ENCODE data around the gene HOXD4.

The HOXD4 gene

GRCh38 chr2:176188774-176189680 lies 37.7 kb downstream of the HOXD4 start:
- no peak for DNase-seq (ENCODE audit: low read depth)

GRCh38 chr2:176189681-176190641 lies 38.6 kb downstream of the HOXD4 start:
- no peak for DNase-seq (ENCODE audit: low read depth)

GRCh38 chr2:176192351-176192750 lies 41.0 kb downstream of the HOXD4 start:
- DNase-seq (ENCODE audit: low read depth): no peak

GRCh38 chr2:176193048-176193447 lies 41.7 kb downstream of the HOXD4 start:
- DNase-seq (ENCODE audit: low read depth): no peak

GRCh38 chr2:176199902-176200301 lies 48.6 kb downstream of the HOXD4 start:
- DNase-seq (ENCODE audit: low read depth): no peak

GRCh38 chr2:176200971-176201370 lies 49.6 kb downstream of the HOXD4 start:
- DNase-seq (ENCODE audit: low read depth): no peak

GRCh38 chr2:176202491-176202890 lies 51.1 kb downstream of the HOXD4 start:
- DNase-seq (ENCODE audit: low read depth): no peak

Data from T follicular helper cell (primary cell).